GM06990 (cell line): ENCODE measurements around the gene SEMA5A.
"Not testable (repeated sequence)": the region's sequence is repeated elsewhere in the genome, so short reads cannot be mapped to it uniquely, and the experiment has no call there.

Experiments used
- DNase-seq: peaks from one replicate; pipeline ENCODE4 v3.0.0-alpha.2; 2011; ENCODE audit not compliant: insufficient read length; ENCODE audit errors: extremely low read depth
- H3K27me3 ChIP-seq: replicated peaks from 2 replicates; pipeline ENCODE4 v1.6.0; 2011; ENCODE audit warnings: low read length; ENCODE audit not compliant: control insufficient read depth, insufficient read depth
- H3K36me3 ChIP-seq: 2 replicates; pipeline ENCODE4 v1.5.1; 2011; ENCODE audit warnings: low read length; ENCODE audit not compliant: control insufficient read depth, insufficient read depth
- H3K4me3 ChIP-seq: replicated peaks from 2 replicates; pipeline ENCODE4 v1.5.1; 2011; ENCODE audit warnings: low read depth, mild to moderate bottlenecking, control low read depth, low read length
- TF ChIP-seq, protein P1 (sequence below): IDR thresholded peaks from 2 replicates; pipeline ENCODE4 v1.5.1; 2011; ENCODE audit warnings: low read length, control low read depth, mild to moderate bottlenecking, inconsistent platforms; ENCODE audit not compliant: insufficient read depth, poor library complexity, severe bottlenecking

Gene SEMA5A

DNA sequence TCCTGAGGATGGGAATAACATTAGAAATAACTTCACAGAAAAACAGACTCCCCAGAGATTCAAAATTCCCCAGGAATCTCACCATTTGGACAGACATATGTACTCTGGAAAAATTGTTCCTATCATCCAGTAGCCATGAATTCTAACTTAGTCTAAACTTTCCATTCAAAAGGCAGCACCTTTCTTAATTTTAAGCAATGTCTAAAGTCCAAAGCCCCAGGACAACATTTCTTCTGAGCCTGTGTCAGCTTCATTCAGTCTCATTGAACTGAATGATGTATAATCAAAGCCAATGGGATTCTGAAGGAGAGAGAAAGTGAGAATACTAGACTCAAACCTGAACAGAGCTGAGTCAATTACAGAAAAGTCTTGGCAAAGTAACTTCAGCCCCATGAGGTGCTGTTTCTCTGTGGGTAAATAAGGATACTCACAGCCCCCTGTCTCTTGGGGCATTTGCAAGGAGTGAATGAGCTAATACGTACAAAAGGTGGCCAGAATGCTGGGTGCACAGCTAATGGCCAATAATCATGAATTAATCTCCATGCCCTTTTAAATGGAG lies 140.6 kb downstream of the SEMA5A start:
- TF ChIP-seq, protein P1, sequence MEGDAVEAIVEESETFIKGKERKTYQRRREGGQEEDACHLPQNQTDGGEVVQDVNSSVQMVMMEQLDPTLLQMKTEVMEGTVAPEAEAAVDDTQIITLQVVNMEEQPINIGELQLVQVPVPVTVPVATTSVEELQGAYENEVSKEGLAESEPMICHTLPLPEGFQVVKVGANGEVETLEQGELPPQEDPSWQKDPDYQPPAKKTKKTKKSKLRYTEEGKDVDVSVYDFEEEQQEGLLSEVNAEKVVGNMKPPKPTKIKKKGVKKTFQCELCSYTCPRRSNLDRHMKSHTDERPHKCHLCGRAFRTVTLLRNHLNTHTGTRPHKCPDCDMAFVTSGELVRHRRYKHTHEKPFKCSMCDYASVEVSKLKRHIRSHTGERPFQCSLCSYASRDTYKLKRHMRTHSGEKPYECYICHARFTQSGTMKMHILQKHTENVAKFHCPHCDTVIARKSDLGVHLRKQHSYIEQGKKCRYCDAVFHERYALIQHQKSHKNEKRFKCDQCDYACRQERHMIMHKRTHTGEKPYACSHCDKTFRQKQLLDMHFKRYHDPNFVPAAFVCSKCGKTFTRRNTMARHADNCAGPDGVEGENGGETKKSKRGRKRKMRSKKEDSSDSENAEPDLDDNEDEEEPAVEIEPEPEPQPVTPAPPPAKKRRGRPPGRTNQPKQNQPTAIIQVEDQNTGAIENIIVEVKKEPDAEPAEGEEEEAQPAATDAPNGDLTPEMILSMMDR: no peak
- H3K36me3 ChIP-seq: no peaks in the 10 kb centered on the region
- no peak overlapping the region for H3K4me3 ChIP-seq
- H3K27me3 ChIP-seq: no peaks in the 10 kb centered on the region
- no peak for DNase-seq

DNA sequence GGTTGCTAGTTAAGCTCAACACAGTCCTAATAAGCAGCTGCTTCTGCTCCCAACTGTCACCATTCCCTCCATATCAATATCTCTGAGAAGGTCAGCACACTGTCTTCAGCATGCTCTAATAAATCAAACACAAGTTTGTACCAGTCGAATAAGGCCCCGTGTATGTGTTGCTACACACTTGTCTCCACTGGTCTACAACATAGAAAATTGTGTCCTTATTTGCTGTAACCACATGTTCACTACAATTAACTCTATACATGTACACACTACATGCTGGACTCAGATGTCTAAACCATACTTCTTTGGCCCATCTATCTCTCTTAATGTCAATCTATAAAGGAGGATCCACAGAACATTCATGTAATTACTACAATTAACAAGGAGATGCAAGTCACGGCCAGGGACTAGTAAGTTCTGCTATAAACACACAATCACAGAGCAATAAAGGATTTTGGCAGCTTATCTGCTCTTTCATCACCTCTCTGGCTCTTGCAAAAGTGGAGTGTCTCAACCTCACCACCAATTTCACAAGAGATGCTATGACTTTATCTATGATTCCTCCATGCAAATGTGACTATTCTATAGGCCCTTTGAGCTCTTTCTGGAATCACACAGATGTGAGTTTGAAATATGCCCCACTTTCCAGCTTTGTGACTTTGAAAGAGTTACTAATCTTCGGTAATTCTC lies 143.9 kb downstream of the SEMA5A start:
- Histone ChIP-seq H3K36me3 (no peaks in the 10 kb centered on the region), H3K4me3 (no peak overlapping the region), H3K27me3 (no peaks in the 10 kb centered on the region)
- no peak for DNase-seq
- TF ChIP-seq, protein P1: no peak

DNA sequence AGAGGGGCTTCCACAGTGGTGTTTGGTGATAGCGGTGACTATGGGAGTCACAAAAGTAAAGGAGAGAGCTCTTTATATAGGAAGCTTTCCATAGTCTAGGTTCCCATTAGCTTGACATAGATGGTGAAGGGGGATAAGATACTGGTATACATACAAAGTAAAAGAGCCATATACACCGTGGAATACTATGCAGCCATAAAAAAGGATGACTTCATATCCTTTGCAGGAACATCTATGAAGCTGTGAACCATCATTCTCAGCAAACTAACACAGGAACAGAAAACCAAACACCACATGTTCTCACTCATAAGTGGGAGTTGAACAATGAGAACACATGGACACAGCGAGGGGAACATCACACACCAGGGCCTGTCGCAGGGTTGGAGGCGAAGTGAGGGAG lies 146.1 kb downstream of the SEMA5A start:
- not testable (repeated sequence) for H3K36me3 ChIP-seq, H3K27me3 ChIP-seq, DNase-seq, H3K4me3 ChIP-seq

DNA sequence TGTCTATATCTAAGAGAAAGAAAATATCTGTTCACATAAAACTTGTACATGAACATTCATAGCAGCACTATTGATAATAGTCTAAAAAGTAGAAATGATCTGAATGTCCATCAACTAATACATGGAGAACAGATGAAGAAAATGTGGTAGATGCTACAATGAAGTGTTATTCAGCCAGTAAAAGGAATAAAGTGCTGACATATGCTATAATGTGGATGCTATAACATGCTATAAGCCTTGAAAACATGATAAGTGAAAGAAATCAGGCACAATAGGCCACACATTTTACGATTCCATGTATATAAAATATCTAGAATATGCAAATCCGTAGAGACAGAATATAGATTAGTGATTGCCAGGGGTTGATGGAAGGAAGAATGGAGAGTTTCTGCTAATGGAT lies 146.8 kb downstream of the SEMA5A start:
- Histone ChIP-seq H3K4me3 (no peak overlapping the region), H3K27me3 (no peaks in the 10 kb centered on the region), H3K36me3 (no peaks in the 10 kb centered on the region)
- TF ChIP-seq, protein P1: no peak
- DNase-seq: no peak

DNA sequence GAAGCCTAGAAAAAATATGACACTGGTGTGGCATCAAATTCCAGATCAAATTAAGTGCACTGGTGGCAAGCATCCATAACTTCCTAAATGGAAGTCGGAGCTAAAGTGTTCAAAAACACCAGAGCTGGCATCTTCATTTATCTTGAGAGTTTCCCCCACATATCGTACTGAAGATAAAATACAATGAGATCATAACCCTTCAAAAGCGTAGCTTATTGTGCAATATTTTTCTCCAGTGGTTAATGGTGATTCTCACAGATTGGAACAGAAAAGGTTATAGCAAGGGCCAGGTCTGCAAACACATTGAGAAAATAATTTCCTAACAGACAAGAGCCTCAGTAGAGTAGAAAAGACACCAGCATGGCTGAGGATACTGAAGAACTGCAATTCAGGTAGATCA lies 147.6 kb downstream of the SEMA5A start:
- no peaks in the 10 kb centered on the region for H3K27me3 ChIP-seq
- H3K4me3 ChIP-seq: no peak overlapping the region
- DNase-seq: no peak
- H3K36me3 ChIP-seq: no peaks in the 10 kb centered on the region
- TF ChIP-seq, protein P1: no peak

DNA sequence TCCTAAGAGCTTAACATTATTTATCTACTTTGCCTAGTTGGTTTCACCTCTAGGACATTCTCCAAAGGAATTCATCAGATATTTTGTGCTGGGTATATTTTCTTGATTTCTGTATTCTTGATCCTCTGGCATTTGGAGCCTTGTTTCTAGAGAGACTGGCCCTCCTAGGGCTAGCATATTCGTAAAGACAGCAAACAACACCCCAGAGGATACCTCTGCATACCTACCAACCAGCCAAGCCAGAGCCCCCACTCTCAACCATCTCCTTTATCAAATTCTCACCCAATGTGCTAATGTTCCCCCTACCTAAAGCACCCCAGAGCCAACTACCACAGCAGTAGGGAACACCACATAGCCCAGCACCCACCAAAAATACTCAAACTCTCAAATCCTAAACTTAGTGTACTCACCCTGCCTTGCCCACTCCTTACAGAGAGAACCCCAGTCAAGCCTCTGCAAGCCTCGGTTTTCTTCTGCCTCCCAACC lies 149.5 kb downstream of the SEMA5A start:
- Histone ChIP-seq H3K36me3 (no peaks in the 10 kb centered on the region), H3K4me3 (no peak overlapping the region), H3K27me3 (no peaks in the 10 kb centered on the region)
- TF ChIP-seq, protein P1: no peak
- no peak for DNase-seq
